Neural crest cell (in vitro differentiated cells): ENCODE results near the gene STAT6. TPM values are rescaled to one million over a fixed set of nuclear protein-coding genes. Genes with fewer than 3 reads are reported as not detected.

Experiments used
- DNase-seq: peaks from one replicate; pipeline ENCODE4 v3.0.0; 2021; ENCODE audit warnings: low read depth, mixed read lengths, low spot score
- H3K27ac Mint-ChIP-seq: one replicate; pipeline ENCODE4 v1.8.0; 2021; ENCODE audit warnings: mild to moderate bottlenecking, mixed read lengths; ENCODE audit not compliant: unreplicated experiment
- H3K27me3 Mint-ChIP-seq: 2 replicates; pipeline ENCODE4 v1.8.0; 2021; ENCODE audit warnings: low read depth, mild to moderate bottlenecking, mixed read lengths
- H3K36me3 Mint-ChIP-seq: 2 replicates; pipeline ENCODE4 v1.8.0; 2021; ENCODE audit warnings: low read depth, mild to moderate bottlenecking, mixed read lengths
- H3K4me1 Mint-ChIP-seq: 2 replicates; pipeline ENCODE4 v1.8.0; 2021; ENCODE audit warnings: mixed read lengths
- H3K4me3 Mint-ChIP-seq: one replicate; pipeline ENCODE4 v1.8.0; 2021; ENCODE audit warnings: mild to moderate bottlenecking, mixed read lengths
- H3K9me3 Mint-ChIP-seq: 2 replicates; pipeline ENCODE4 v1.8.0; 2021; ENCODE audit warnings: mixed read lengths
- CTCF ChIP-seq: fragments of 200-600 bp; sonication (generic); conservative IDR thresholded peaks from 2 replicates; pipeline ENCODE4 v1.5.0; 2021; ENCODE audit warnings: antibody characterized with exemption, mild to moderate bottlenecking
- long read RNA-seq: library from polyadenylated mRNA; unstranded; transcript quantifications from one replicate; pipeline ENCODE4 v2.0.0, GENCODE V29; 2020
- total RNA-seq: library from RNA; stranded (reverse); gene quantifications from 2 replicates; pipeline ENCODE4 v1.2.1, GENCODE V29; 2021

Gene STAT6
- 40.2 and 41.7 TPM in 2 replicates for total RNA-seq
- long read RNA-seq, partial matches to known transcripts, result 2 of 6 reads
- long read RNA-seq, other reads (novel, unspliced or antisense), result 4 of 6 reads

- TF ChIP-seq CTCF, result no peak
- Mint-ChIP-seq H3K27me3 (peaks cover 1% of the 10 kb centered on the region), H3K36me3 (no peaks in the 10 kb centered on the region), H3K4me1 (peaks cover 47% of the 10 kb centered on the region), H3K9me3 (no peaks in the 10 kb centered on the region), H3K27ac (peak within 1 kb of the TSS; percentile 97), H3K4me3 (peak within 1 kb of the TSS; percentile 86)
- DNase-seq, result peak; percentile 48
These were observed at the start of gene STAT6 for GRCh38 chr12:57111031-57111734. STAT6 (minus strand) TSS chr12:57111362; CDS start chr12:57108278, 3,084 bp downstream.

- H3K4me1 Mint-ChIP-seq, result no peaks in the 10 kb centered on the region
- H3K27ac Mint-ChIP-seq, result no peak overlapping the region
- no peaks in the 10 kb centered on the region for H3K27me3 Mint-ChIP-seq
- H3K36me3 Mint-ChIP-seq, result peaks cover 24% of the 10 kb centered on the region
- DNase-seq, result no peak
- no peak overlapping the region for H3K4me3 Mint-ChIP-seq
- no peak for TF ChIP-seq CTCF
- H3K9me3 Mint-ChIP-seq, result no peaks in the 10 kb centered on the region
These were observed 49.6 kb upstream of the STAT6 start for GRCh38 chr12:57160741-57161140.

GRCh38 chr12:57160040-57160439, 48.9 kb upstream of the STAT6 start:
- H3K36me3 Mint-ChIP-seq, result peaks cover 24% of the 10 kb centered on the region
- TF ChIP-seq CTCF, result no peak
- no peak for DNase-seq
- no peaks in the 10 kb centered on the region for H3K9me3 Mint-ChIP-seq
- H3K27me3 Mint-ChIP-seq, result no peaks in the 10 kb centered on the region
- H3K27ac Mint-ChIP-seq, result no peak overlapping the region
- H3K4me1 Mint-ChIP-seq, result no peaks in the 10 kb centered on the region
- no peak overlapping the region for H3K4me3 Mint-ChIP-seq

- peaks cover 24% of the 10 kb centered on the region for H3K36me3 Mint-ChIP-seq
- H3K4me3 Mint-ChIP-seq, result no peak overlapping the region
- no peaks in the 10 kb centered on the region for H3K27me3 Mint-ChIP-seq
These were observed 48.1 kb upstream of the STAT6 start for GRCh38 chr12:57159311-57159710.

GRCh38 chr12:57158665-57159064, 47.5 kb upstream of the STAT6 start:
- Mint-ChIP-seq H3K27ac (no peak overlapping the region), H3K27me3 (no peaks in the 10 kb centered on the region), H3K36me3 (peaks cover 24% of the 10 kb centered on the region), H3K4me1 (no peaks in the 10 kb centered on the region), H3K4me3 (no peak overlapping the region), H3K9me3 (no peaks in the 10 kb centered on the region)
- no peak for TF ChIP-seq CTCF
- DNase-seq, result no peak

More at GRCh38 chr12:57159311-57159710, 48.1 kb upstream of the STAT6 start:
- H3K4me1 Mint-ChIP-seq, result no peaks in the 10 kb centered on the region
- H3K27ac Mint-ChIP-seq, result no peak overlapping the region
- no peaks in the 10 kb centered on the region for H3K9me3 Mint-ChIP-seq
- DNase-seq, result no peak
- TF ChIP-seq CTCF, result no peak
